Measurements from ENCODE around the gene OOSP4A.

Gene OOSP4A

GRCh38 chr11:59963733-59964132, at the start of gene OOSP4A:
Gene OOSP4A, plus strand, starts transcription at chr11:59964033. Its CDS starts 0 bp downstream, at chr11:59964033.
- no peak for DNase-seq (ENCODE audit: low read depth in 2 of 2)

- DNase-seq (ENCODE audit: low read depth in 2 of 2), result no peak
These were observed 45.4 kb upstream of the OOSP4A start for GRCh38 chr11:59918480-59918879.

- no peak for DNase-seq (ENCODE audit: low read depth in 2 of 2)
These were observed 44.7 kb upstream of the OOSP4A start for GRCh38 chr11:59918987-59919589.

- no peak for DNase-seq (ENCODE audit: low read depth in 2 of 2)
These were observed 40.0 kb upstream of the OOSP4A start for GRCh38 chr11:59923813-59924212.

- DNase-seq (ENCODE audit: low read depth in 2 of 2), result no peak
These were observed 32.1 kb upstream of the OOSP4A start for GRCh38 chr11:59931688-59932087.

GRCh38 chr11:59938132-59938531, 25.7 kb upstream of the OOSP4A start, which contains the start of gene OOSP1:
Gene OOSP1, plus strand, starts transcription at chr11:59938432. Its CDS starts 23 bp downstream, at chr11:59938455.
- DNase-seq (ENCODE audit: low read depth in 2 of 2), result no peak

- no peak for DNase-seq (ENCODE audit: low read depth in 2 of 2)
These were observed 25.1 kb upstream of the OOSP4A start for GRCh38 chr11:59938718-59939117.

GRCh38 chr11:59939482-59939881, 24.4 kb upstream of the OOSP4A start:
- DNase-seq (ENCODE audit: low read depth in 2 of 2), result no peak

GRCh38 chr11:59941091-59941490, 22.7 kb upstream of the OOSP4A start:
- DNase-seq (ENCODE audit: low read depth in 2 of 2), result no peak

GRCh38 chr11:59943997-59944714, 19.7 kb upstream of the OOSP4A start:
- no peak for DNase-seq (ENCODE audit: low read depth in 2 of 2)

GRCh38 chr11:59944720-59945119, 19.1 kb upstream of the OOSP4A start:
- no peak for DNase-seq (ENCODE audit: low read depth in 2 of 2)

GRCh38 chr11:59953463-59954218, 10.2 kb upstream of the OOSP4A start:
- no peak for DNase-seq (ENCODE audit: low read depth in 2 of 2)

- no peak for DNase-seq (ENCODE audit: low read depth in 2 of 2)
These were observed 9.5 kb upstream of the OOSP4A start for GRCh38 chr11:59954219-59954847.

GRCh38 chr11:59957094-59957493, 6.7 kb upstream of the OOSP4A start:
- DNase-seq (ENCODE audit: low read depth in 2 of 2), result no peak

GRCh38 chr11:59960502-59961381, 3.1 kb upstream of the OOSP4A start:
- DNase-seq (ENCODE audit: low read depth in 2 of 2), result no peak

GRCh38 chr11:59962107-59962482, 1.7 kb upstream of the OOSP4A start:
- no peak for DNase-seq (ENCODE audit: low read depth in 2 of 2)

- no peak for DNase-seq (ENCODE audit: low read depth in 2 of 2)
These were observed 1.6 kb downstream of the OOSP4A start for GRCh38 chr11:59965424-59965823.

GRCh38 chr11:59966201-59966600, 2.4 kb downstream of the OOSP4A start:
- no peak for DNase-seq (ENCODE audit: low read depth in 2 of 2)

- DNase-seq (ENCODE audit: low read depth in 2 of 2), result no peak
These were observed 4.0 kb downstream of the OOSP4A start for GRCh38 chr11:59967677-59968394.

- no peak for DNase-seq (ENCODE audit: low read depth in 2 of 2)
These were observed 4.6 kb downstream of the OOSP4A start for GRCh38 chr11:59968395-59968783.

GRCh38 chr11:59973097-59973496, 9.3 kb downstream of the OOSP4A start:
- no peak for DNase-seq (ENCODE audit: low read depth in 2 of 2)
